ENCODE measurements around the gene KIF17. TPM values are rescaled to one million over a fixed set of nuclear protein-coding genes. Genes with fewer than 3 reads are reported as not detected.

Gene KIF17
- total and polyA plus RNA-seq, 9 donors = 0.56 to 6.2 (median 2.2) TPM

- no peak for DNase-seq
- no peak overlapping the region for H3K27ac ChIP-seq
- H3K4me1 ChIP-seq (ENCODE audit: insufficient read depth) = no peaks in the 10 kb centered on the region
- 81 to 88% (median 88%) methylated on average over 3 of the region's 3 CpGs for WGBS, 3 donors
- H3K4me3 ChIP-seq = no peak overlapping the region
- no peaks in the 10 kb centered on the region for H3K9me3 ChIP-seq
- no peaks in the 10 kb centered on the region for H3K27me3 ChIP-seq
- TF ChIP-seq CTCF (IDR thresholded peaks at IDR 0.05) (no peak), EP300 (IDR thresholded peaks at IDR 0.05) (no peak), POLR2A (IDR thresholded peaks at IDR 0.05) (no peak)
- no peaks in the 10 kb centered on the region for H3K36me3 ChIP-seq
- intact Hi-C loops (cut with DNase I) = no loop called here
Observed at GRCh38 chr1:20753589-20753988, 35.8 kb upstream of the KIF17 start.

GRCh38 chr1:20751462-20751990 is 33.7 kb upstream of the KIF17 start:
- Histone ChIP-seq H3K9me3 (no peaks in the 10 kb centered on the region), H3K4me1 (ENCODE audit: insufficient read depth) (no peaks in the 10 kb centered on the region), H3K27ac (no peak overlapping the region), H3K4me3 (no peak overlapping the region), H3K27me3 (no peaks in the 10 kb centered on the region), H3K36me3 (no peaks in the 10 kb centered on the region)
- WGBS, 3 donors = 58 to 76% (median 62%) methylated on average over 3 of the region's 3 CpGs
- no peak for TF ChIP-seq CTCF (IDR thresholded peaks at IDR 0.05)
- TF ChIP-seq EP300 (IDR thresholded peaks at IDR 0.05) = no peak
- TF ChIP-seq POLR2A (IDR thresholded peaks at IDR 0.05) = no peak
- DNase-seq = no peak
- intact Hi-C loops (cut with DNase I) = no loop called here

DNA sequence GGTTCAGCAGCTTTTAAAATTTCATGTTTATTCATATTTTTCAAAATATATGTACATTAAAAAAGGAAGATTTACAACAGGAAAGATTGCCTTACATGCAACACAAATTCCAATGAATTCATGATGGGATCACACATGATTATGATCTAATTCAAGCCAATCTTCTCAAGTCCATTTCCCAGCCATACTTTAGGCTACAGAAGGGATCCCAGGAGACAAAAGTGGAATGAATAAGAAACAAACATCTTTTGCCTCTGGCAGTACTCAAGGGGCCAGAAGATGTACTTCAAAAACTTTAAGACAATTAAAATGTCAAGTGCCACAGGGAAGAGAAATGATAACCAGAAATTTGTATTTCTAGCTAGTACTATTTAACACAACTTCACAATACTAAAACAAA is 24.9 kb upstream of the KIF17 start:
- H3K9me3 ChIP-seq = no peaks in the 10 kb centered on the region
- no peaks in the 10 kb centered on the region for H3K36me3 ChIP-seq
- TF ChIP-seq CTCF (IDR thresholded peaks at IDR 0.05) (no peak), EP300 (IDR thresholded peaks at IDR 0.05) (no peak), POLR2A (IDR thresholded peaks at IDR 0.05) (no peak)
- H3K27ac ChIP-seq = no peak overlapping the region
- H3K27me3 ChIP-seq = no peaks in the 10 kb centered on the region
- no peak for DNase-seq
- H3K4me1 ChIP-seq (ENCODE audit: insufficient read depth) = no peaks in the 10 kb centered on the region
- no peak overlapping the region for H3K4me3 ChIP-seq
- intact Hi-C loops (cut with DNase I) = no loop called here

GRCh38 chr1:20740781-20741180 is 23.0 kb upstream of the KIF17 start:
- Histone ChIP-seq H3K4me3 (no peak overlapping the region), H3K9me3 (no peaks in the 10 kb centered on the region), H3K27me3 (no peaks in the 10 kb centered on the region), H3K27ac (no peak overlapping the region), H3K36me3 (no peaks in the 10 kb centered on the region), H3K4me1 (ENCODE audit: insufficient read depth) (no peaks in the 10 kb centered on the region)
- TF ChIP-seq CTCF (IDR thresholded peaks at IDR 0.05) (no peak), POLR2A (IDR thresholded peaks at IDR 0.05) (no peak), EP300 (IDR thresholded peaks at IDR 0.05) (no peak)
- intact Hi-C loops (cut with DNase I) = no loop called here
- no peak for DNase-seq
- 67 to 85% (median 72%) methylated on average over 2 of the region's 2 CpGs for WGBS, 3 donors
